ENCODE results near the gene STT3B.

The STT3B gene

GRCh38 chr3:31565288-31565687 lies 32.6 kb downstream of the STT3B start:
- no peak for TF ChIP-seq CTCF (IDR thresholded peaks at IDR 0.05; ENCODE audit: insufficient read depth, low read length, poor library complexity, severe bottlenecking)
- no peak overlapping the region for H3K4me3 ChIP-seq (replicated peaks; ENCODE audit: low read depth, low read length)
- no peaks in the 10 kb centered on the region for H3K27me3 ChIP-seq (replicated peaks; ENCODE audit: control insufficient read depth, insufficient read depth, low read length)
- no peak for DNase-seq (ENCODE audit: extremely low read depth, insufficient read length)
- no peaks in the 10 kb centered on the region; the same call in 1 of the 2 replicates for H3K36me3 ChIP-seq (ENCODE audit: control insufficient read depth, insufficient read depth, low read length)

GRCh38 chr3:31567036-31567435 lies 34.3 kb downstream of the STT3B start:
- no peaks in the 10 kb centered on the region for H3K27me3 ChIP-seq (replicated peaks; ENCODE audit: control insufficient read depth, insufficient read depth, low read length)
- no peak for DNase-seq (ENCODE audit: extremely low read depth, insufficient read length)
- peak; percentile 59 for TF ChIP-seq CTCF (IDR thresholded peaks at IDR 0.05; ENCODE audit: insufficient read depth, low read length, poor library complexity, severe bottlenecking)
- H3K4me3 ChIP-seq (replicated peaks; ENCODE audit: low read depth, low read length): no peak overlapping the region
- H3K36me3 ChIP-seq (ENCODE audit: control insufficient read depth, insufficient read depth, low read length): no peaks in the 10 kb centered on the region

DNA sequence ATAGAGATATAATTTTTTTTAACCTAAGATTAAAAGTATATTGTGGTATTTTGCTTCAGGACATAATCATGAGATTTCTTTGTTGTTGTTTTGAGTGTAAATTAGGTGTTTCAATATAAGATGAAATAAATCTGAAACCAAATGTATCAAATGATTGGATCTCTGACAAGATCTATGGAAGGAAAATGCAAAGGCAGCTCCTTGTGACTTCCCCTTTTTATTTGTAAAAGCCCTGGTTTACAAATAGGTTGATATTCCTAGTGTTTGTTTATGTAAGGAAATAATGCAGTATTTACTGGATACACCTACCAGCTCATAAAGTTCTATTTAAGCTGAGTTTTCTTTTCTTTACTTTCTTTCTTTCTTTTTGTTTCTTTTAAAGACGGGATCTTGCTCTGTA lies 35.9 kb downstream of the STT3B start:
- TF ChIP-seq CTCF (IDR thresholded peaks at IDR 0.05; ENCODE audit: insufficient read depth, low read length, poor library complexity, severe bottlenecking): no peak

DNA sequence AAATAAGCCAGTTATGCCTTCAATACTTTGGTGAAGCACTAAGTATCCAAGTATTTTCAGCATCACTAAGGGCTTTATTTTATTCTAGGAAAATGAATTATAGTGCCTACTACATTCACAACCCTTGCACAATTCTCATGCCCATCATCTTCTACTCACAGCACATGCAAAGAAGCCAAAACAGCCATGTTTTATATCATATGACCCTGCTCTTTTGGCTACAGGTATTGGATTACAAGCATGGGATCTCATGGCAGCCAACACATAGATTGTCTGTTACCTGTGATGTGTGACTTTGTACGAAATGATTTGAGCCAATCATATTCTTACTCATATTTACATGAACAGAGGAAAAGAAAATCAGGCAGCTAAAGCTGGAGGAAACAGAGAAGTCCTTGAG lies 38.6 kb downstream of the STT3B start:
- Histone ChIP-seq H3K36me3 (ENCODE audit: control insufficient read depth, insufficient read depth, low read length) (no peaks in the 10 kb centered on the region), H3K27me3 (replicated peaks; ENCODE audit: control insufficient read depth, insufficient read depth, low read length) (no peaks in the 10 kb centered on the region), H3K4me3 (replicated peaks; ENCODE audit: low read depth, low read length) (no peak overlapping the region)
- DNase-seq (ENCODE audit: extremely low read depth, insufficient read length): no peak
- TF ChIP-seq CTCF (IDR thresholded peaks at IDR 0.05; ENCODE audit: insufficient read depth, low read length, poor library complexity, severe bottlenecking): no peak

More for the DNA sequence above, 35.9 kb downstream of the STT3B start:
- no peaks in the 10 kb centered on the region for H3K27me3 ChIP-seq (replicated peaks; ENCODE audit: control insufficient read depth, insufficient read depth, low read length)
- no peaks in the 10 kb centered on the region for H3K36me3 ChIP-seq (ENCODE audit: control insufficient read depth, insufficient read depth, low read length)
- H3K4me3 ChIP-seq (replicated peaks; ENCODE audit: low read depth, low read length): no peak overlapping the region
- DNase-seq (ENCODE audit: extremely low read depth, insufficient read length): no peak

GRCh38 chr3:31572236-31573004 lies 39.7 kb downstream of the STT3B start:
- no peak for DNase-seq (ENCODE audit: extremely low read depth, insufficient read length)
- H3K36me3 ChIP-seq (ENCODE audit: control insufficient read depth, insufficient read depth, low read length): no peaks in the 10 kb centered on the region
- no peak for TF ChIP-seq CTCF (IDR thresholded peaks at IDR 0.05; ENCODE audit: insufficient read depth, low read length, poor library complexity, severe bottlenecking)
- no peaks in the 10 kb centered on the region for H3K27me3 ChIP-seq (replicated peaks; ENCODE audit: control insufficient read depth, insufficient read depth, low read length)
- H3K4me3 ChIP-seq (replicated peaks; ENCODE audit: low read depth, low read length): no peak overlapping the region

Data from GM06990 (cell line).